Activated naive CD4-positive, alpha-beta T cell treated with anti-CD3 and anti-CD28 coated beads for 36 hours (primary cell): Measurements from ENCODE around the gene TRAPPC3. TPM values are rescaled to one million over a fixed set of nuclear protein-coding genes. Genes with fewer than 3 reads are reported as not detected.

Source experiments
- CTCF ChIA-PET: fragments of 350-600 bp; sonication (Branson Sonifier 250); formaldehyde crosslinking; loops from one replicate; lab custom pipeline; 2021; ENCODE audit warnings: antibody characterized with exemption; lab: Charles Lee
- DNase-seq: peaks from one replicate; pipeline ENCODE4 v3.0.0-alpha.2; 2020
- H3K27ac Mint-ChIP-seq: one replicate; pipeline ENCODE4 v1.8.0; 2021; ENCODE audit warnings: mild to moderate bottlenecking, mixed read lengths
- H3K27me3 Mint-ChIP-seq: one replicate; pipeline ENCODE4 v1.8.0; 2021; ENCODE audit warnings: low read depth, mixed read lengths
- H3K36me3 Mint-ChIP-seq: one replicate; pipeline ENCODE4 v1.8.0; 2021; ENCODE audit warnings: low read depth, mixed read lengths
- H3K4me1 Mint-ChIP-seq: one replicate; pipeline ENCODE4 v1.8.0; 2021; ENCODE audit warnings: low read depth, mixed read lengths
- H3K4me3 Mint-ChIP-seq: one replicate; pipeline ENCODE4 v1.8.0; 2021; ENCODE audit warnings: mild to moderate bottlenecking, moderate library complexity, mixed read lengths
- H3K9me3 Mint-ChIP-seq: one replicate; pipeline ENCODE4 v1.8.0; 2021; ENCODE audit warnings: mixed read lengths
- intact Hi-C: fragments of 100-400 bp; cut with micrococcal nuclease; formaldehyde crosslinking; loops from one replicate; pipeline ENCODE4 v1.15.1; 2023
- total RNA-seq, 2 experiments: library from RNA; stranded (reverse); gene quantifications; one replicate each; pipeline ENCODE4 v1.2.3, GENCODE V29; 2021

The TRAPPC3 gene
- total RNA-seq, 2 experiments from 2014 or later = 35.9 to 37.6 TPM

DNA sequence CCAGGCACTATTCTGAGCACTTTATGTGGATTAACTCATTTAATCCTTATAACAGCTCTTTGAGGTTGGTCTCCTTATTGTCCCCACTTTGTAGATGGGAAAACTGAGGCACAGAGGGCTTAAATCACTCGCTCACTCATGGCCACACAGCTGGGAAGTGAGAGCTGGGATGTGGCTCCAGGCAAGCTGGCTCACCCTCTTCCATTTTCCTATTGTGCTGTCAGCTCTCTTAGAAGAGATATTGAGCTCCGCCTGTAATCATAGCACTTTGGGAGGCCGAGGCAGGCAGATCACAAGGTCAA, 20.4 kb downstream of the TRAPPC3 start:
- DNase-seq = no peak
- H3K27ac Mint-ChIP-seq = no peak overlapping the region
- CTCF ChIA-PET = interaction anchor here (0.6 to 1.4 kb wide), 3 partner anchors 38 to 846 kb away, joined by 3 to 4 read pairs (median 3); no protein-coding TSS in a partner anchor
- intact Hi-C loops = no loop called here
- no peaks in the 10 kb centered on the region for H3K36me3 Mint-ChIP-seq
- peaks cover 14% of the 10 kb centered on the region for H3K4me1 Mint-ChIP-seq
- H3K4me3 Mint-ChIP-seq = no peak overlapping the region
- peaks cover 15% of the 10 kb centered on the region for H3K27me3 Mint-ChIP-seq
- no peaks in the 10 kb centered on the region for H3K9me3 Mint-ChIP-seq

- intact Hi-C loops = no loop called here
- Mint-ChIP-seq H3K4me1 (peaks cover 19% of the 10 kb centered on the region), H3K27me3 (peaks cover 19% of the 10 kb centered on the region), H3K4me3 (no peak overlapping the region), H3K27ac (no peak overlapping the region), H3K36me3 (no peaks in the 10 kb centered on the region), H3K9me3 (no peaks in the 10 kb centered on the region)
- CTCF ChIA-PET = interaction anchor here (0.6 to 1.4 kb wide), 3 partner anchors 38 to 847 kb away, joined by 3 to 4 read pairs (median 3); no protein-coding TSS in a partner anchor
- DNase-seq = no peak
Measured at GRCh38 chr1:36128126-36128904, 21.0 kb downstream of the TRAPPC3 start.

GRCh38 chr1:36126797-36127500, 22.3 kb downstream of the TRAPPC3 start:
- Mint-ChIP-seq H3K9me3 (no peaks in the 10 kb centered on the region), H3K27ac (no peak overlapping the region)

GRCh38 chr1:36126005-36126716, 23.1 kb downstream of the TRAPPC3 start:
- no peak for DNase-seq
- Mint-ChIP-seq H3K4me3 (no peak overlapping the region), H3K36me3 (no peaks in the 10 kb centered on the region), H3K4me1 (peaks cover 26% of the 10 kb centered on the region), H3K27ac (no peak overlapping the region), H3K9me3 (no peaks in the 10 kb centered on the region), H3K27me3 (peaks cover 35% of the 10 kb centered on the region)
- intact Hi-C loops = no loop called here
- CTCF ChIA-PET = no interaction called here

More at GRCh38 chr1:36126797-36127500, 22.3 kb downstream of the TRAPPC3 start:
- Mint-ChIP-seq H3K4me1 (peaks cover 26% of the 10 kb centered on the region), H3K27me3 (peaks cover 32% of the 10 kb centered on the region), H3K4me3 (no peak overlapping the region), H3K36me3 (no peaks in the 10 kb centered on the region)
- DNase-seq = no peak
- intact Hi-C loops = no loop called here
- CTCF ChIA-PET = no interaction called here

DNA sequence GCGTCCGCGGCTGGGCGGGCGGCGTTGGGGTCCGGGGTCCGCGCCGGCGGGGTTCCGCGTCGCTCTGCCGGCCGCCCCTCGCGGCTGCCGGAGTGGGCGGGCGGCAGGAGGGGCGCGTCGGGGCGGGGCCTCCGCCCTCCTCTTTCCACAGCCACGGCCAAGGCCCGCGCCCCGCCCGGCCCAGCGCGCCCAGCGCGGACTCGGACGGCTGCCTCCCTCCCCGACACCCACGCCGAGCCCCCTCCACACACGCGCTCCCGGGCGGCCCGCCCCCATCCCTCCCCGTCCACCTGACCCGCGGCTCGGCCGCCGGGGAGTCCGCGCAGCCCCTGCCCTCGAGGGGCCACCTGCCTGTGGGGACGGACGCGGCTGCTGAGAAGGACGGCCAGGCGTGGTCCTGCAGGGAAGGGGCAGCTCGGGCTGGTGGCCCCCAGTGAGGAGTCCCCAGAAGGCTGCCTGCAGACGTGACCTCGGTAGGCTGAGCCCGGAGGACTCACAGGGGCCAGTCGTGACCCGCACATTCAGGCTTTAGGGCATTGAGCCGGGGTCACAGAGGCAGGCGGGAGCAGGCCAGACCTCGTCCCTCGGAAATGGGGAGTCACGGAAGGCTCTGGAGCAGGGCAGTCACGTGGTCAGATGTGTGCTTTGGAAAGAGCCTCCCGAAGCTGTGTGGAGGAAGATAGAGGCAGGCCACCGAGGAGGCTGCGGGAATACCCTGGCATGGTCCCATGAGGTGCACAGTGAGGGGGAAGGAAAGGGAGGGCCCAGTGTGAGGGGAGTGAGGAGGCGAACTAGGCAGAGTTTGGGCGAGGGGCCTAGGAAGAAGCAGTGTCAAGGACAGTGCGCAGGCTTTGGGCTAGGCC, 23.9 kb downstream of the TRAPPC3 start, which contains the start of gene COL8A2:
COL8A2 (minus strand) TSS at position 94 of the 863 bp plus-strand sequence. CDS start 24,980 bp downstream, outside the sequence.
- CTCF ChIA-PET = no interaction called here
- H3K9me3 Mint-ChIP-seq = no peaks in the 10 kb centered on the region
- H3K27ac Mint-ChIP-seq = no peak within 1 kb of the TSS

DNA sequence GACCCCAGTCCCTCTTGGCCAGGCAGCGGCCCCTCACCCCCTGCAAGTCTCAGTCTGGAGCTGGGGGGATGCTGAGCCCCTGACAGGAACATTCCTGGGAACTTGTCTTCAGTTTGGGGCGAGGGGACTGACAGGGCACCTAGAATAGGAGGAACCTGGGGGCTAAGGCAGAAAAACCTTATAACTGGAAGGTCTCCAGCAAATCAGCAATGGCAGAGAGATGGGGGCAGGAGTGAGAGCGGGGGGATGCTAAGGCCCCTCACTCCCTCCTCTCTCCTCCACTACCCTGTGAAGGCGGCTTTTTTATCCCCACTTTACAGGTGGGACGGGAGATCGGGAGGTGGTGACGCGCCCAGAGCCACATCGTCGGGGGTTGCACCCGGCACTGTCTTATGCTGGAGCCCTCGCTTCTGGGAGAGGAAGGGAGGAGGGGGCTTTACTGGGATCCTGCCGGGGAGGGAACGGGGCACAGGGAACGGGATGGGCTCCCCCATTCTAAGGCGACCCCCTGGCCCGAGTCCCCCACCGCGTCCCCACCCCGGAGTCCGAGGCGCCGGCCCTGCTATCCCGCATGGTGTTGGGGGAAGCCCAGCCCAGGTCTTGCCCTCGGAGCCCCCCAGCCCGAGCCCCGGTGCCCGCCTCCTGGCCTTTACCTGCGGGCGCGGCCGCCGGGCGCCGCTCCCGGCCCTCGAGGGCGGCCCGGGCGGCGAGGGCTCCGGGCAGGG, 24.7 kb downstream of the TRAPPC3 start:
- H3K27me3 Mint-ChIP-seq = peaks cover 35% of the 10 kb centered on the region
- H3K9me3 Mint-ChIP-seq = no peaks in the 10 kb centered on the region
- H3K4me3 Mint-ChIP-seq = peak overlapping the region; percentile 36

More for the DNA sequence above, 23.9 kb downstream of the TRAPPC3 start, which contains the start of gene COL8A2:
- Mint-ChIP-seq H3K4me1 (peaks cover 26% of the 10 kb centered on the region), H3K27me3 (peaks cover 35% of the 10 kb centered on the region), H3K36me3 (no peaks in the 10 kb centered on the region), H3K4me3 (peak within 1 kb of the TSS; percentile 36)
- intact Hi-C loops = no loop called here
- no peak for DNase-seq

GRCh38 chr1:36123356-36123755, 25.9 kb downstream of the TRAPPC3 start:
- Mint-ChIP-seq H3K27ac (no peak overlapping the region), H3K27me3 (peaks cover 35% of the 10 kb centered on the region), H3K36me3 (no peaks in the 10 kb centered on the region), H3K9me3 (no peaks in the 10 kb centered on the region), H3K4me1 (peaks cover 26% of the 10 kb centered on the region), H3K4me3 (no peak overlapping the region)
- CTCF ChIA-PET = no interaction called here
- peak; percentile 17 for DNase-seq
- intact Hi-C loops = no loop called here

More for the DNA sequence above, 24.7 kb downstream of the TRAPPC3 start:
- no peak for DNase-seq
- no peak overlapping the region for H3K27ac Mint-ChIP-seq
- peaks cover 26% of the 10 kb centered on the region for H3K4me1 Mint-ChIP-seq
- intact Hi-C loops = no loop called here
- CTCF ChIA-PET = no interaction called here
- H3K36me3 Mint-ChIP-seq = no peaks in the 10 kb centered on the region

- no peaks in the 10 kb centered on the region for H3K9me3 Mint-ChIP-seq
- intact Hi-C loops = no loop called here
- no peak overlapping the region for H3K27ac Mint-ChIP-seq
- H3K36me3 Mint-ChIP-seq = no peaks in the 10 kb centered on the region
- no peak overlapping the region for H3K4me3 Mint-ChIP-seq
- peaks cover 35% of the 10 kb centered on the region for H3K27me3 Mint-ChIP-seq
- CTCF ChIA-PET = interaction anchor here (0.9 to 1.2 kb wide), 2 partner anchors 12 kb away, joined by 3 to 5 read pairs; no protein-coding TSS in a partner anchor
- no peak for DNase-seq
- peaks cover 25% of the 10 kb centered on the region for H3K4me1 Mint-ChIP-seq
Measured at GRCh38 chr1:36122062-36123030, 26.9 kb downstream of the TRAPPC3 start.

DNA sequence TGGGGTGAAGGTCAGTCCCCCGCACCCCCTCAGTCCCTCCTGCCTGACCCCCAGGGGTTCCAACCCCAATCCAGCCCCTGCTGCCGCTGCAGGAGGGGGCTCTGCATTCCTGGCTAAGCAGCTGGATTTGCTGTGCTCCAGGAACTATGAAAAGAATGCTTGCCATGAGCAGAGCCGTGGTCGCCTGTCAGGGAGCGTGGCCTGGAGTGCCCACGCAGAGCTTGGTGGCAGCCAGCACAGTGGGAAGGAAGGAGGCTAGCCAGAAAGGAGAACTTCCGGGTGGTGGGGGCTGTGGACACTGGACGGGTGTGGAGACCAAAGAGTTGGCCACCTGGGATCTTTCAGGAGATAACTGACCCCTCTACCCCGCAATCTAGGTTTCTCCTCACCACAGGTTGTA, 29.8 kb downstream of the TRAPPC3 start:
- Mint-ChIP-seq H3K27me3 (peaks cover 26% of the 10 kb centered on the region), H3K36me3 (no peaks in the 10 kb centered on the region), H3K9me3 (no peaks in the 10 kb centered on the region), H3K4me1 (peaks cover 15% of the 10 kb centered on the region), H3K4me3 (no peak overlapping the region), H3K27ac (no peak overlapping the region)
- CTCF ChIA-PET = interaction anchor here (0.6 to 2.7 kb wide), 3 partner anchors 14 to 567 kb away, joined by 3 to 7 read pairs (median 4); no protein-coding TSS in a partner anchor
- intact Hi-C loops = no loop called here
- no peak for DNase-seq

DNA sequence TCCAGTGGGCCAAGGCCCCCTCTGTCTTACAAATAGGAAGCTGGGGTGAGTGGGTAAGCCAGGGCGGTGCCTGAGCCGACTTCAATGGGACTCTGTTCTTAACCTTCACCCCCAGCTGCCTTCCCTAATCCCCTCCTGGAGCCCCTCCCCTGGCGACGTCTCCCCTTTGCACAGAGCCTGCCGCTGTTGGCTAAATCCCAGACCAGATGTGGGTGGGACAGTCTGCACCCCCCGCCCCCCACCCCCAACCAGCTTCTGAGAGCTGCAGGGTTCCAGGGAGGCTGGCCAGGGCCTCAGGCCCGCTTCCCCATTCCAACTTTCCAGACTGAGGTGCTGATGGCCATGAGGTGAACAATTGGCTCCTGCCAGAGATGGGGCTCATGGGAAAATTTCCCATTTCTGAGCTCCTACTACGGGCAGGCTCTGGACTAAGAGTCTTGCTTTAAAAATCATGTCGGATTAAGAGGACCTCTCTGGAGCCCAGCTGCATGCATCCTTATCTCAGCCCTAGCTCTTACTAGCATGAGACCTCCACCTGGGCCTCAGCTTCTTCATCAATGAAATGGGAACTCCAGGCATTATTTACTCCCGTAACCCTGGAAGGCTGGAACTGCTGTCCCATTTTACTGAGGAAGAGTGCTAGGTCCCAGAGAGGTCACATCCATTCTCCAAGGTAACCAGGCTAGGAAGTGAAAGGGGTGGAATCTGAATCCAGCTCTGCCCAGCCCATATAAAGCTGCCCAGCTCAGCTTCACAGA, 30.7 kb downstream of the TRAPPC3 start:
- CTCF ChIA-PET = interaction anchor here (0.7 to 2.7 kb wide), 5 partner anchors 15 to 300 kb away, joined by 3 to 7 read pairs (median 4); no protein-coding TSS in a partner anchor

More for the DNA sequence above, 30.7 kb downstream of the TRAPPC3 start:
- H3K27me3 Mint-ChIP-seq = peaks cover 19% of the 10 kb centered on the region
- DNase-seq = no peak
- no peak overlapping the region for H3K4me3 Mint-ChIP-seq
- no peak overlapping the region for H3K27ac Mint-ChIP-seq
- H3K9me3 Mint-ChIP-seq = no peaks in the 10 kb centered on the region
- no peaks in the 10 kb centered on the region for H3K36me3 Mint-ChIP-seq
- intact Hi-C loops = no loop called here
- H3K4me1 Mint-ChIP-seq = peaks cover 11% of the 10 kb centered on the region
